Fibroblast of upper back skin (primary cell): ENCODE measurements around the gene HINFP.
A peak's percentile ranks its signal among the peaks of the same experiment; 100 is the strongest.
"Not testable (repeated sequence)": the region's sequence is repeated elsewhere in the genome, so short reads cannot be mapped to it uniquely, and the experiment has no call there.

Source experiments
- DNase-seq: peaks from one replicate; pipeline ENCODE4 v3.0.0-alpha.2; 2013

HINFP gene

DNA sequence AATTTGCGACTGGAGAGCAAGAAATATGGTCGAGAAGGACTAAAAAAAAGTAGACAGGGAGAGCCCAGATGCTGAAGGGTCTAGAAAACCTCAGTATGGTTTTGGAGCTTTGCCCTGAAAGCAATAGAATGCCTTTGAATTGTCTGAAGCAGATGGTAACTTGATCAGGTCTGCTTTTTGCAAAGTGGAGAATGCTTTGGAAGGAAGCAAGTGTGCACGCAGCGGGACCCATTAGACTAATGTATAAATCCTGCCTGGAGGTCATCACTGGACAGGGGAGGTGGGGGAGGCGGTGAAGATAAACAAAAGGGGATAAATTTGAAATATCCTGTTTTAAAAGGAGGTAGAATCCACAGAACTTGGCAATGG is 757 bp upstream of the HINFP start:
- peak; percentile 84 for DNase-seq

DNA sequence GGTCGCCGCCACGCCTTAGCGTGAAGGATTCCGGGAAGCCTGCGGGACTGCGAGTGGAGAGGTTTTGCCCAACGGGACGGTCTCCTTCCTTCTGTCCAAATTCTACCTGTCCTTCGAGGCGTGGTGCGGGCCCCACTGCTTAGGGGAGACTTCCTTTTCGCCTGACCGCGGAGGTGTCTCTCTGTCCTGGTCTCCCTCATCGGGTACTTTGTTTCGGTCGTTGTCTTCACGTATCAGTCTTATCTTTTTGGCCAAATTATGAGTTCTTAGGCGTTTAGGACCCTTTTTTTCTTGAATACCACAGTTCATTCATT is 388 bp downstream of the HINFP start:
- DNase-seq = no peak

DNA sequence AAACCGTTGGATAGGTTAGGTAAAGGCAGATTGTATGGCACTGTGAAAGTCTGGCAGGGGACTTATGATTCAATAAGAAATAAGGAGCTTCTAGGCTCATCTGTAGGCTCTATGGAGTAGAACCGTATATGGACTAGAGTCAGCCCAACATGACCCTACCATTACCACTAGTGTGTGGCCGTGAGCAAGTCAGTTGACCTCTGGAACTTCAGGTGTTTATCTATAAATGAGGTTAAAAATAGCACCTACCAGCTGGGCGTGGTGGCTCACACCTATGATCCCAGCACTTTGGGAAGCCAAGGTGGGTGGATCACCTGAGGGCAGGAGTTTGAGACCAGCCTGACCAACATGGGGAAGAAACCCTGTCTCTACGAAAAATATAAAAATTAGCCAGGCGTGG is 4.4 kb downstream of the HINFP start:
- no peak for DNase-seq

DNA sequence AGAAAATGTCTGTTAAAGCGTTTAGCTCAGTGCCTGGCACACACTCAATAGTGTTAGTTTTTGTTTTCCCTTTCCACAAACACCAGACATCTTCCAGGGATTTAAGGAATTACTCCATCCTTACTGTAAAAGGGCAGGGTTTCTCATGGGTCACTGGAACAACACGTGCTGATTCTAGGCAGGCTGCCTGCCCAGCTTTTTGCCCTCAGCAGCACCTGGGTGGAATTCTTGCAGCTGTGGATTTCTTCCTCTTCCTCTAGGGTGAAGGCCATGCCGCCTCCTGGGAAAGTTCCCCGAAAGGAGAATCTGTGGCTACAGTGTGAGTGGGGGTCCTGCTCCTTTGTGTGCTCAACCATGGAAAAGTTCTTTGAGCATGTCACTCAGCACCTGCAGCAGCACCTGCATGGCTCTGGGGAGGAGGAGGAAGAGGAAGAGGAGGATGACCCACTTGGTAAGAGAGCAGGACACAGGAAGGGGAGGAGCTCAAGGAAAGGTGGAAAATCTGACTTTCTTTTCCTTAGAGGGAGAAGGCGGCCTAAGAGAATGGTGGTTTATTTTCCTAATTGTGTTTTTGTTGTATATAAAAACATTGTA is 5.4 kb downstream of the HINFP start:
- no peak for DNase-seq

DNA sequence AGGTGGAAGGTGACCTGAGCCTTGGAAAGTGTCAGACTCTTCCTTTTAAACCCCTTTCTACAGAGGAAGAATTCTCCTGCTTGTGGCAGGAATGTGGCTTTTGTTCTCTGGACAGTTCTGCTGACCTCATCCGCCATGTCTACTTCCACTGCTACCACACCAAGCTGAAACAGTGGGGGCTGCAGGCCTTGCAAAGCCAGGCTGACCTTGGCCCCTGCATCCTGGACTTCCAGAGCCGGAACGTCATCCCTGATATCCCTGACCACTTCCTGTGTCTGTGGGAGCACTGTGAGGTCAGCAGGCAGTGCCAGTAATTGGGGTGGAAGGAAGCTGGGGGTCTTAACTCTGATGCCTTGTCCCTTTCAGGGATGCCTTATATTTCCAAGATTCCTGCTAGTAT is 9.3 kb downstream of the HINFP start:
- DNase-seq = no peak

- no peak for DNase-seq
Observed at GRCh38 chr11:119134389-119134978, 13.1 kb downstream of the HINFP start.

DNA sequence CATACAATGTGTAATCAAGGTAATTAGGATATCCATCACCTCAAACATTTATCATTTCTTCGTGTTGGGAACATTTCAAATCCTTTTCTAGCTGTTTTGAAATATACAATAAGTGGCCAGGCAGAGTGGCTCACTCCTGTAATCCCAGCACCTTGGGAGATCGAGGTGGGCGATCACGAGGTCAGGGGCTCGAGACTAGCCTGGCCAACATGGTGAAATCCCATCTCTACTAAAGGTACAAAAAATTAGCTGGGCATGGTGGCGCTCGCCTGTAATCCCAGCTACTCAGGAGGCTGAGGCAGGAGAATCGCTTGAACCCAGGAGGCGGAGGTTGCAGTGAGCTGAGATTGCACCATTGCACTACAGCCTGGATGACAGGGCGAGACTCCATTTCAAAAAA is 17.9 kb downstream of the HINFP start:
- DNase-seq = not testable (repeated sequence)

- DNase-seq = peak; percentile 63
Observed at GRCh38 chr11:119144825-119145486, 23.6 kb downstream of the HINFP start.

DNA sequence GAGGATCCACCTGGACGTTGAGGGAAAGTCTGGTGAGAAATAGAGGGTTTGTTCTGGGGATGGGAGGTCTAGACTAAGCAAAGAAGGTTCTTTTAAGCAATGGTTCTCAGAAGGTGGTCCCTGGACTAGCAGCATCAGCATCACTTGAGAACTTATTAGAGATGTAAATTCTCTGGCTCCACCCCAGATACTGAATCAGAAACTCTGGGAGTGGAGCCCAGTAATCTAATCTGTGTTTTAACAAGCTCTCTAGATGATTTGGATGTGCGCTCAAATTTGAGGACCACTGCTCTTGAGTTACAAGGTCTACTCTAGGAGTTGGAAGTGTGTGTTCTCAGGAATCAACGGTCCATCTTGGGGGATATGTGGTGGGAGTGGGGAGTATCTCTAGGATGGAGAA is 24.2 kb downstream of the HINFP start:
- no peak for DNase-seq

DNA sequence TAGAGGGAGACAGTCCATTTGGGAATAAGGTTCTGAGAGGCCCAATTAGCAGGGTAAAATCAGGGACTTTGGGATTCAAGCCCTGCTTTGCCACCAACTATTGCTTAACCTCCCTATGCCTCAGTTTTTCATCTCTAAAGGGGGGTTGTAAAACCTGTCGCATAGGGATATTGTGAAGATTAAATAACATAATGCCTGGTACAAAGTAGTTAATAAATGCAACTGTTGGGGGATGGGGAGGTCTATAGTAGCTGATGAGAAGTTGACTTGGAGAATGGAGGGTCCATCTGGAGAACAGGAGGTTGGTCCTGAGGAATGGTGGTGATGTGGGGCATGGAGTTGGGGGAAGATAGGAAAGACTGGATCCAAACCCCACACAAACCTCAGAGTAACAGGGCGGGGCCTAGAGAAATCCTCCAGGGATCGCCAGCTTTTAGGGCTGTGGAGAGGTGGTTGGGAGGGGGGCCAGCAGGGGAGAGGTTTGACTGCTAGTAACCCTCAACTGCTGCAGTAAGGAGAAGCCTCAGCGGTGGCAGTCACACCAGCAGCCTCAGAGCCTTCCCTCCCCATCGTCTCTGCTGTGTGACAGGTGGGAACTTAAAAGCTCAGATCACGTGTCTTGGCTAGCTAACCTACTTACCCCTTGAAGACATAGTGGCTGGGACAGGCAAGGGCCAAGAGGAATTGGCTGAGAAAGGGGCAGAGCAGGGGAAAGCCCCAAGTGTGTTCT is 26.4 kb downstream of the HINFP start:
- no peak for DNase-seq

DNA sequence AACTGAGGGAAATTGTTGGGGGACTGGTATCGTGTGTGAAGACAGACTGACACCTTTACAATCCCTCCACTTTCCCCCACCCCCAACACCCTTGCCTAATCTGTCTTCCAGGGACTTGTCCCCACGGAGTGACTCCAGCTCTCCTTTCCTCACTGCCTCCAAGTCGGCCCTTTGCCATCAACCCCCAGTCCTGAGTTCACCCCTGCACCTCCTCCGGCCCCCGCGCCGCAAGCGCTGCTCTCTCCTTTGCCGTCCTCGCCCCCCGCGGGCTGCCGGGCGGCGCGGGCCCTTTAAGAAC is 27.3 kb downstream of the HINFP start:
- DNase-seq = no peak

- DNase-seq = no peak
Observed at GRCh38 chr11:119149018-119149785, 27.8 kb downstream of the HINFP start, which contains the start of gene ABCG4. Gene ABCG4, plus strand, starts transcription at chr11:119149052. Its CDS starts 914 bp downstream, at chr11:119149966.

GRCh38 chr11:119149786-119150275 is 28.5 kb downstream of the HINFP start:
- DNase-seq = no peak

GRCh38 chr11:119152043-119152442 is 30.7 kb downstream of the HINFP start:
- DNase-seq = no peak

GRCh38 chr11:119152604-119153003 is 31.2 kb downstream of the HINFP start:
- DNase-seq = no peak

- no peak for DNase-seq
Observed at GRCh38 chr11:119153049-119153818, 31.9 kb downstream of the HINFP start.

- no peak for DNase-seq
Observed at GRCh38 chr11:119154178-119154577, 32.8 kb downstream of the HINFP start.

DNA sequence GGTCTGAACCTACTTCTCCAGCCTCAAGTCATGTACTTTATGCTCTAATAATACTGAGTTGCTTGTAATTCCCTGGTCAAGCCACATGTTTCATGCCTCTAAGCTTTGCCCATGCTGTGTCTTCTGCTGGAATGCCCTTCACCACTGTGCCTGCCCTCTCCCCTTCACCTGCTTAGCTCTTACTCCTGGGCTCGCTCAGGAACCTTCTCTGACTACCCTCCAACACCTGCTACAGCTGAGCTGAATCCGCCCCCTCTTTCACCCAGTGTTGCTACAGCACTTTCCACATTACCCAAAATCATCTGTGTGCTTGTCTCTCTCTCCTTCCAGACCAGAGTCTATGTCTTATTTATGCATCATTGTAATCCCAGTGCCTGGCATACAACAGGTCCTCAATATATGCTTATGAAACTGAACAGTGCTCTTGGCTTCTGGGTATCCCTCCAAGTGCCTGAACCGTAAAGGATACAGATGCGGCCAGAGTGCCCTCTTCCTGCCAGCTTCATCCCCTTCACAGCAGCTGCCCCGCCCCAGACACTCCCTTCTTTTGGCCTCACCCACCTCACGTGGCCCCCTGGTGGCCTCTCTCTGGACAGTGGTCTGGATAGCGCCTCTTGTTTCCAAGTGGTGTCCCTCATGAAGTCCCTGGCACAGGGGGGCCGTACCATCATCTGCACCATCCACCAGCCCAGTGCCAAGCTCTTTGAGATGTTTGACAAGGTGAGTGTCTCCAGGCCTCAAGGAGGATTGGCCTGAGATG is 34.5 kb downstream of the HINFP start:
- DNase-seq = no peak

DNA sequence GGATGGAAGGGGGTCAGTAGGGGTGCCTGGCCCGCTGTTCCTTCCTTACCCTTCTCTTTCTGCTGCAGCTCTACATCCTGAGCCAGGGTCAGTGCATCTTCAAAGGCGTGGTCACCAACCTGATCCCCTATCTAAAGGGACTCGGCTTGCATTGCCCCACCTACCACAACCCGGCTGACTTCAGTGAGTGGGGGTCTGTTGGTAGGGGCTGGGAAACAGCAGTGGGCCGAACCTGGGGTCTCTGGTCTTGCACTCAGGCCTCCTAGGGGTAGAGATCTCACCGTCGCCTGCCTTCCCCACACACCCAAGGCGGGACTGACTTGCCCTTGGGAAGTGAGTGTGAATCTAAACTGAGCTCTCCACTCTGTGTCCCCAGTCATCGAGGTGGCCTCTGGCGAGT is 35.1 kb downstream of the HINFP start:
- DNase-seq = no peak

DNA sequence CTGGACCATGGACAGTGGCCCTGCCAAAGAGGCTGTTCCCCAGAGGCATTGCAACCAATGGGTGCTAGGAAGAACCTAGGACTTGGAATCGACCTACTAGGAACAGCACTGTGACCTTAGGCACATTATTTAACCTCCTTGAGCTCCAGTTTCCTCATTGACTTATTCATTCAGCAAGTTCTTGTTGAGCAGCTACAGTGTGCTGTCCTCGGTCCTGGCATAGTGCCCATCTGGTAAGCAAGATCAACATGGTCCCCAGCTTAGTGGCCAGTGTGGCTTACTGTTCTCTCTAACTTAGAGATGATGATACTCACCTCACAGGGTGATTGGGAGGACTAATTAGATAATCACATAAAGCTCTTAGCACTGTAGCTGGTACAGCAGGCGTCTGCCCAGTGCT is 35.7 kb downstream of the HINFP start:
- DNase-seq = no peak

DNA sequence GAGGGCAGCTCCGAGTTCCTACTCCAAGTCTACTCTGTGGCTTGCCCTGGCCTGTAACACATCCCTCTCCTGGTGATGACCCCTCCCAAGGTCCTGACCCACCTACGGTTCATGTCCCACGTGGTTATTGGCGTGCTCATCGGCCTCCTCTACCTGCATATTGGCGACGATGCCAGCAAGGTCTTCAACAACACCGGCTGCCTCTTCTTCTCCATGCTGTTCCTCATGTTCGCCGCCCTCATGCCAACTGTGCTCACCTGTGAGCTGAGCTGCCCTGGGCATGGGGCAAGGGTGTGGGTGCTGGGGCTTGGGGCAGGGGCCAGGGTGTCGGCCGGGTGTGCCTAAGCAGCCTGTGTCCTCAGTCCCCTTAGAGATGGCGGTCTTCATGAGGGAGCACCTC is 37.1 kb downstream of the HINFP start:
- no peak for DNase-seq

DNA sequence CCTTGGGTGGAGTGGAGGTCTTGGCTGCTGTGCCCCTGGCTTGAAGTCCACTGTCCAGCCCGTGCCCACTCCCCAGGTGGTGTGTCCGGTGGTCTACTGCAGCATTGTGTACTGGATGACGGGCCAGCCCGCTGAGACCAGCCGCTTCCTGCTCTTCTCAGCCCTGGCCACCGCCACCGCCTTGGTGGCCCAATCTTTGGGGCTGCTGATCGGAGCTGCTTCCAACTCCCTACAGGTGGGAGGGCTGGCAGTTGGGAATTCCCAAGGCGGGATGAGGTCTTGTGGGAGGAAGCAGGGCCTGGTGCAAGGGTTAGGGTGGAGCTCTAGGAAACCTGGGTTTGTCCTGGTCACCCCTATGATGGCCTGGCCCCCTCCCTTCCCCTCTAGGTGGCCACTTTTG is 38.8 kb downstream of the HINFP start:
- no peak for DNase-seq
